HG03097 (cell line): ENCODE measurements around the gene PALLD.
"Not testable (repeated sequence)": the region's sequence is repeated elsewhere in the genome, so short reads cannot be mapped to it uniquely, and the experiment has no call there.

Experiments used
- ATAC-seq: cut with Tn5 transposase; IDR thresholded peaks from one replicate; pipeline ENCODE4 v1.9.1; 2021; ENCODE audit not compliant: unreplicated experiment, low FRiP score

The PALLD gene

GRCh38 chr4:168496834-168497233, at the start of gene PALLD:
Gene PALLD (plus strand): TSS chr4:168497052.
- ATAC-seq: no peak

- ATAC-seq: not testable (repeated sequence)
Observed at GRCh38 chr4:168449063-168449462, 47.8 kb upstream of the PALLD start.

- ATAC-seq: no peak
Observed at GRCh38 chr4:168449719-168450452, 47.0 kb upstream of the PALLD start.

GRCh38 chr4:168451331-168451730, 45.5 kb upstream of the PALLD start:
- ATAC-seq: peak; percentile 46

GRCh38 chr4:168451744-168452390, 45.0 kb upstream of the PALLD start:
- peak; percentile 87 for ATAC-seq

- no peak for ATAC-seq
Observed at GRCh38 chr4:168453146-168453545, 43.7 kb upstream of the PALLD start.

GRCh38 chr4:168458256-168458655, 38.6 kb upstream of the PALLD start:
- not testable (repeated sequence) for ATAC-seq

GRCh38 chr4:168461821-168462220, 35.0 kb upstream of the PALLD start:
- no peak for ATAC-seq

- no peak for ATAC-seq
Observed at GRCh38 chr4:168472920-168473319, 23.9 kb upstream of the PALLD start.

GRCh38 chr4:168474660-168475320, 22.1 kb upstream of the PALLD start:
- no peak for ATAC-seq

GRCh38 chr4:168475745-168476144, 21.1 kb upstream of the PALLD start:
- no peak for ATAC-seq

- no peak for ATAC-seq
Observed at GRCh38 chr4:168478868-168479267, 18.0 kb upstream of the PALLD start.

- ATAC-seq: no peak
Observed at GRCh38 chr4:168480931-168481611, 15.8 kb upstream of the PALLD start.

GRCh38 chr4:168483811-168484210, 13.0 kb upstream of the PALLD start:
- ATAC-seq: no peak

GRCh38 chr4:168484626-168485025, 12.2 kb upstream of the PALLD start:
- ATAC-seq: no peak

- ATAC-seq: no peak
Observed at GRCh38 chr4:168485156-168485910, 11.5 kb upstream of the PALLD start.

- no peak for ATAC-seq
Observed at GRCh38 chr4:168486912-168487281, 10.0 kb upstream of the PALLD start.

GRCh38 chr4:168487282-168488035, 9.4 kb upstream of the PALLD start:
- ATAC-seq: no peak

- ATAC-seq: no peak
Observed at GRCh38 chr4:168488869-168489274, 8.0 kb upstream of the PALLD start.

- ATAC-seq: no peak
Observed at GRCh38 chr4:168489616-168490015, 7.2 kb upstream of the PALLD start.
